SK-MEL-5 (cell line): ENCODE results near the gene TMC6. TPM values are rescaled to one million over a fixed set of nuclear protein-coding genes. Genes with fewer than 3 reads are reported as not detected.
"Not testable (repeated sequence)": the region's sequence is repeated elsewhere in the genome, so short reads cannot be mapped to it uniquely, and the experiment has no call there.

ENCODE experiments used
- DNase-seq: peaks from one replicate; pipeline ENCODE4 v3.0.0-alpha.2; 2016; ENCODE audit warnings: low read depth, low spot score
- in situ Hi-C: cut with HindIII; loops from 2 replicates; pipeline ENCODE4 v1.10.0; 2016; ENCODE audit warnings: low sequenced_read_pairs, high pct_unique_total_duplicates, low pct_unique_long_range_greater_than_20kb
- total RNA-seq: library from RNA; depleted of rRNA; stranded (reverse); fragments of >200 nt; shearing (Covaris generic); gene quantifications from 2 replicates; pipeline ENCODE4 v1.2.3, GENCODE V29; 2014

The TMC6 gene
- total RNA-seq, 1 experiment from 2014 or later = 299 TPM

- in situ Hi-C loops = no loop called here
- no peak for DNase-seq
These were observed 23.0 kb downstream of the TMC6 start for GRCh38 chr17:78105551-78105950.

GRCh38 chr17:78105101-78105500 is 23.5 kb downstream of the TMC6 start:
- in situ Hi-C loops = no loop called here
- no peak for DNase-seq

GRCh38 chr17:78104540-78104941 is 24.0 kb downstream of the TMC6 start:
- in situ Hi-C loops = no loop called here
- DNase-seq = no peak

DNA sequence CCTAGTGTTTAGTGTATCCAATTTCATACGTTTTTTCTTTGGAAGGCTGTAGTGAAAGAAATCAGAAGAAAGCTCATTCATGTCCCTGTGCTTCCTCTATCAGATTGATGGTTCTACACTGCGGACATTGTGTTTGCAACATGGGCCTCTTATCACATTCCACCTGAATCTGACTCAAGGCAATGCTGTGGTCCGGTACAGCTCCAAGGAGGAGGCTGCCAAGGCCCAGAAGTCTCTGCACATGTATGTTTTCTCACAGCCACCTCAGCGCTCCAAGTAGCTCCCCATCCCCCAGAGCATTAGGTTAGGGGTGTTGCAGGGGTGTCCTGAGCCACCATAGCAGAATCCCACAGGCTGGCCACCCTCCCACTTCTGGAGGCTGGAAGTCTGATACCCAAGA is 25.2 kb downstream of the TMC6 start:
- no peak for DNase-seq
- in situ Hi-C loops = no loop called here

GRCh38 chr17:78101542-78101941 is 27.0 kb downstream of the TMC6 start:
- in situ Hi-C loops = no loop called here

DNA sequence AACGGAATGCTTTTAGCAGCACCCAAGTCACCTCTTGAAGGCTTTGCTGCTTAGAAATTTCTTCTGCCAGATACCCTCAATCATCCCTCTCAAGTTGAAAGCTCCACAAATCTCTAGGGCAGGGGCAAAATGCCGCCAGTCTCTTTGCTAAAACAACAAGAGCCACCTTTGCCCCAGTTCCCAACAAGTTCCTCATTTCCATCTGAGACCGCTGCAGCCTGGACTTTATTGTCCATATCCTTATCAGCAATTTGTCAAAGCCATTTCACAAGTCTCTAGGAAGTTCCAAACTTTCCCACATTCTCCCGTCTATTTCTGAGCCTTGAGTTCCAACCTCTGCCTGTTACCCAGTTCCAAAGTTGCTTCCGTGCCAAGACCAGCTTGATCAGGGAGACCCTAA is 27.4 kb downstream of the TMC6 start:
- DNase-seq = no peak
- in situ Hi-C loops = no loop called here

More at GRCh38 chr17:78101542-78101941, 27.0 kb downstream of the TMC6 start:
- DNase-seq = no peak

- in situ Hi-C loops = no loop called here
- DNase-seq = no peak
These were observed 32.5 kb downstream of the TMC6 start for GRCh38 chr17:78096093-78096492.

GRCh38 chr17:78095035-78095434 is 33.5 kb downstream of the TMC6 start:
- DNase-seq = no peak
- in situ Hi-C loops = no loop called here

DNA sequence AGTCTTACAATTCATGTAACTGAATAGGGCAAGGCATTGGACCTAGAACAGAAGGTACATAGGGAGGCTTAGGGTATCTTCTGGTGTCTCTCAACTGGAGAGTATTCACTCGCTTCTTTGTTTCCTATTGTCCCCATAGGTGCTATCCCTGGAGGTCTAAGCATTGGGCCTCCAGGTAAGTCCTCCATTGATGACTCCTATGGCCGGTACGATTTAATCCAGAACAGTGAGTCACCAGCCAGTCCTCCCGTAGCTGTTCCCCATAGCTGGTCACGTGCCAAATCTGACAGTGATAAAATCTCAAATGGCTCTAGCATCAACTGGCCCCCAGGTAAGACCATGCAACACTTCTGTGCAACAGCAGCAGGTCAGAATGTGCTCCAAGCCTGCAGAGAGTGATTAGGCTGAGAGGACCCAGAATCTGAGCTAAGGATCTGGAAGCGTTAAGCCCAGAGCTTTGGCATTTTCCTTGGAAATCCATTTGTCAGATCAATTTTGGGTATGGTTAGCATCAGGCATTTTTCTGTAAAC is 35.7 kb downstream of the TMC6 start:
- DNase-seq = no peak
- in situ Hi-C loops = no loop called here

- in situ Hi-C loops = no loop called here
- no peak for DNase-seq
These were observed 38.8 kb downstream of the TMC6 start for GRCh38 chr17:78089576-78090281.

GRCh38 chr17:78088529-78088928 is 40.0 kb downstream of the TMC6 start:
- in situ Hi-C loops = no loop called here
- DNase-seq = no peak

GRCh38 chr17:78086740-78087139 is 41.8 kb downstream of the TMC6 start:
- no peak for DNase-seq
- in situ Hi-C loops = no loop called here

GRCh38 chr17:78082988-78083387 is 45.6 kb downstream of the TMC6 start:
- in situ Hi-C loops = no loop called here
- DNase-seq = no peak

- in situ Hi-C loops, DNase-seq: not testable (repeated sequence)
These were observed 46.1 kb downstream of the TMC6 start for GRCh38 chr17:78082355-78082872.

DNA sequence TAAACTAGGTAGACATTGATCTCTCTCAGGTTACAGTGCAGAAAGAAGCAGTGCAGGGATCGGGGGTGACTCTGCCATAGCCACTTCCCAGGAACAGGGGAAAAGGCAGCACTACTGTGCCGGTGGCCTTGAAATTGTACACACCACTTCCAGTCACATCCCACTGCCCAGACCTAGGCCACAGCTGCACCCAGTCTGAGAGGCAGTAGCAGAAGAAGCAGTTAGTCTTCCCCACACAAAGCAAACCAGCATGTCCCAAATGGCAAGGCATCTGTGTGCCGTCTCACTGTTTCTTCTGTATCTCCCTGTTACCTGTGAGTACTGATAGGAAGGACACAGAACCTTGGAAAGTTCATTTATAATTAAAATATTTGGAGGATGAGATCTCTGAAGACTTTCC is 47.0 kb downstream of the TMC6 start:
- in situ Hi-C loops = no loop called here
- no peak for DNase-seq

GRCh38 chr17:78079253-78079652 is 49.3 kb downstream of the TMC6 start:
- in situ Hi-C loops = no loop called here
- DNase-seq = no peak

GRCh38 chr17:78075545-78075944 is 53.0 kb downstream of the TMC6 start:
- no peak for DNase-seq
- in situ Hi-C loops = no loop called here

DNA sequence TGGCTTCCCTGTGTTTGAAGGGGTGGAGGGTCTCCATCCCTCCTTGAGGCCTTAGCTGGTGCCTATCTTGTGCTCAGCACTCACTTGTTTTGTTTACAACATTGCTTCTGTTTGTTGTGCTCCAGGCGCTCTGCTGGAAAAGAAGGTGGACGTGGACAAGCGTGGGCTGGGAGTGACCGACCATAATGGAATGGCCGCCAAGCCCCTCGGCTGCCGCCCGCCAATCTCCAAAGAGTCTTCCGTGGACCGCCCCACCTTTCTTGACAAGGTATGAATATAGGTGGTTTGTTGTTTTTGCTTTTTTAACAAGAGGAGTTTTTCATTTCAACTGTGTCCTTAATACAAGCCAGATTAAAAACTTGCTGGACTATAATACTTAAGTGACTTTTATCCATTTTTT is 53.5 kb downstream of the TMC6 start:
- in situ Hi-C loops = no loop called here
- no peak for DNase-seq

DNA sequence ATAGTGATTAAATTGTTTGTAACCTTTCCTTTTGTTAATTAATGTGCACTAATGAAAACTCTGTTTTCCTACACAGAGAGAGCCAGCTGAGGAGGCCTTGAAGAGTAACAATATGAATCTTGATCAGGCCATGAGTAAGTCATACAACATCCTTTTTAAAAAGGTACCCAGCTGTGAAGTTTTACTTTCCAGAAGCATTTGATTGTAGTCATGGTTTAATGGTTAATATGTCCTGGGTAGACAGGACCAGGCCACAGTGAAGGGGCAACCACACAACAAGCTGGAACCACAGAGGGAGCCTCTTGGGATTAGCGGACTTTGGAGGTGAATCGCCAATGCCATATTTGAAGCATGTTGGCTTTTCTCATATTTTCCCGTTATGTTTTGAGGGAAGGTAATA is 55.6 kb downstream of the TMC6 start:
- DNase-seq = no peak
- in situ Hi-C loops = no loop called here
